ENCODE results near the gene CDC14B.

GRCh38 chr9:96512240-96512639 is 107.4 kb downstream of the CDC14B start:
- no peak for TF ChIP-seq CTCF (IDR thresholded peaks at IDR 0.05)
- TF ChIP-seq ZBTB21 (CRISPR knock-in tag; IDR thresholded peaks at IDR 0.05; ENCODE audit: borderline replicate concordance), result no peak
- no peak for TF ChIP-seq ATF2 (CRISPR knock-in tag; IDR thresholded peaks at IDR 0.05; ENCODE audit: borderline replicate concordance, low read depth)
- TF ChIP-seq FOXP1 (CRISPR knock-in tag; IDR thresholded peaks at IDR 0.05; ENCODE audit: borderline replicate concordance), result no peak
- TF ChIP-seq AFF4 (CRISPR knock-in tag; IDR thresholded peaks at IDR 0.05; ENCODE audit: borderline replicate concordance), result no peak
